Raji (cell line): ENCODE data around the gene MOCS3.

Experiments
- POLR2A ChIP-seq: IDR thresholded peaks from 2 replicates; pipeline ENCODE4 v1.6.1; 2011; ENCODE audit warnings: low read depth, low read length, control low read depth; ENCODE audit not compliant: insufficient read depth

The MOCS3 gene

GRCh38 chr20:50992733-50993457 is 34.3 kb downstream of the MOCS3 start:
- TF ChIP-seq POLR2A: no peak

GRCh38 chr20:50993876-50994275 is 35.3 kb downstream of the MOCS3 start:
- TF ChIP-seq POLR2A: no peak

- no peak for TF ChIP-seq POLR2A
These were observed 36.9 kb downstream of the MOCS3 start for GRCh38 chr20:50995506-50995905.

GRCh38 chr20:50996901-50997865 is 38.6 kb downstream of the MOCS3 start:
- TF ChIP-seq POLR2A: no peak

GRCh38 chr20:50999355-50999754 is 40.7 kb downstream of the MOCS3 start:
- TF ChIP-seq POLR2A: no peak

- no peak for TF ChIP-seq POLR2A
These were observed 43.0 kb downstream of the MOCS3 start for GRCh38 chr20:51001430-51002265.

- TF ChIP-seq POLR2A: no peak
These were observed 44.0 kb downstream of the MOCS3 start for GRCh38 chr20:51002633-51003032.

- no peak for TF ChIP-seq POLR2A
These were observed 45.1 kb downstream of the MOCS3 start for GRCh38 chr20:51003753-51004152.

- TF ChIP-seq POLR2A: no peak
These were observed 45.7 kb downstream of the MOCS3 start for GRCh38 chr20:51004305-51004727.

- TF ChIP-seq POLR2A: no peak
These were observed 46.2 kb downstream of the MOCS3 start for GRCh38 chr20:51004781-51005180.

GRCh38 chr20:51005214-51005613 is 46.6 kb downstream of the MOCS3 start:
- TF ChIP-seq POLR2A: no peak

GRCh38 chr20:51008718-51009117 is 50.1 kb downstream of the MOCS3 start:
- no peak for TF ChIP-seq POLR2A

GRCh38 chr20:51009303-51010042 is 50.9 kb downstream of the MOCS3 start:
- no peak for TF ChIP-seq POLR2A

- no peak for TF ChIP-seq POLR2A
These were observed 51.4 kb downstream of the MOCS3 start for GRCh38 chr20:51010043-51010365.

- TF ChIP-seq POLR2A: no peak
These were observed 52.3 kb downstream of the MOCS3 start for GRCh38 chr20:51010932-51011331.

- TF ChIP-seq POLR2A: no peak
These were observed 52.9 kb downstream of the MOCS3 start for GRCh38 chr20:51011479-51011878.
